HL-60 (cell line): ENCODE results near the gene NYNRIN.

Experiments used
- DNase-seq, 2 experiments: peaks; one replicate each; pipeline ENCODE4 v3.0.0-alpha.2; 2010 to 2020; ENCODE audit warnings: low read depth in 1 of 2, low spot score in 1 of 2
- H3K27ac ChIP-seq: fragments of 250-450 bp; sonication (Bioruptor Pico); replicated peaks from 2 replicates; pipeline ENCODE4 v1.5.1; 2020; ENCODE audit warnings: mild to moderate bottlenecking, moderate library complexity
- H3K27me3 ChIP-seq: fragments of 250-450 bp; sonication (Bioruptor Pico); 2 replicates; pipeline ENCODE4 v1.5.1; 2021; ENCODE audit warnings: mild to moderate bottlenecking, moderate library complexity; ENCODE audit not compliant: insufficient read depth, poor library complexity, severe bottlenecking
- H3K4me3 ChIP-seq: replicated peaks from 2 replicates; pipeline ENCODE4 v1.5.1; 2011; ENCODE audit warnings: mild to moderate bottlenecking, control low read depth, low read length; ENCODE audit not compliant: insufficient read depth
- CTCF ChIP-seq: IDR thresholded peaks from one replicate; pipeline ENCODE4 v1.5.1; 2011; ENCODE audit warnings: low read length, control low read depth, inconsistent platforms; ENCODE audit not compliant: insufficient read depth
- GABPA ChIP-seq: IDR thresholded peaks from 2 replicates; pipeline ENCODE4 v1.6.1; 2012; ENCODE audit warnings: low read depth
- POLR2AphosphoS5 ChIP-seq: IDR thresholded peaks from 2 replicates; pipeline ENCODE4 v1.6.1; 2012; ENCODE audit warnings: low read depth
- REST ChIP-seq: IDR thresholded peaks from 2 replicates; pipeline ENCODE4 v1.6.1; 2012; ENCODE audit warnings: low read depth; ENCODE audit not compliant: insufficient replicate concordance
- SPI1 ChIP-seq: IDR thresholded peaks from 2 replicates; pipeline ENCODE4 v1.6.1; 2012; ENCODE audit warnings: low read depth, mild to moderate bottlenecking, borderline replicate concordance

NYNRIN gene

GRCh38 chr14:24422261-24422660 is 23.5 kb downstream of the NYNRIN start:
- DNase-seq, result peak in 1 of 2 experiments; percentile 31
- Histone ChIP-seq H3K4me3 (no peak overlapping the region), H3K27me3 (no peaks in the 10 kb centered on the region), H3K27ac (no peak overlapping the region)
- no peak for TF ChIP-seq SPI1
- TF ChIP-seq REST, result no peak
- no peak for TF ChIP-seq GABPA
- TF ChIP-seq POLR2AphosphoS5, result no peak
- TF ChIP-seq CTCF, result no peak

- H3K27me3 ChIP-seq, result no peaks in the 10 kb centered on the region
- TF ChIP-seq CTCF (no peak), POLR2AphosphoS5 (no peak), REST (no peak), GABPA (no peak), SPI1 (no peak)
- no peak overlapping the region for H3K27ac ChIP-seq
- no peak for DNase-seq
- H3K4me3 ChIP-seq, result no peak overlapping the region
Measured at GRCh38 chr14:24422694-24423601, 24.1 kb downstream of the NYNRIN start.

- no peak for DNase-seq
- TF ChIP-seq POLR2AphosphoS5, result no peak
- no peak for TF ChIP-seq REST
- TF ChIP-seq SPI1, result no peak
- TF ChIP-seq GABPA, result no peak
- no peak for TF ChIP-seq CTCF
- Histone ChIP-seq H3K27ac (no peak overlapping the region), H3K27me3 (no peaks in the 10 kb centered on the region), H3K4me3 (no peak overlapping the region)
Measured at GRCh38 chr14:24425704-24426103, 26.9 kb downstream of the NYNRIN start.
